GM18502 (cell line): ENCODE data around the gene NXPE4.
"Not testable (repeated sequence)": the region's sequence is repeated elsewhere in the genome, so short reads cannot be mapped to it uniquely, and the experiment has no call there.

ENCODE experiments used
- ATAC-seq: cut with Tn5 transposase; IDR thresholded peaks from one replicate; pipeline ENCODE4 v1.9.1; 2021; ENCODE audit warnings: mild to moderate bottlenecking; ENCODE audit not compliant: unreplicated experiment, poor library complexity

Gene NXPE4

DNA sequence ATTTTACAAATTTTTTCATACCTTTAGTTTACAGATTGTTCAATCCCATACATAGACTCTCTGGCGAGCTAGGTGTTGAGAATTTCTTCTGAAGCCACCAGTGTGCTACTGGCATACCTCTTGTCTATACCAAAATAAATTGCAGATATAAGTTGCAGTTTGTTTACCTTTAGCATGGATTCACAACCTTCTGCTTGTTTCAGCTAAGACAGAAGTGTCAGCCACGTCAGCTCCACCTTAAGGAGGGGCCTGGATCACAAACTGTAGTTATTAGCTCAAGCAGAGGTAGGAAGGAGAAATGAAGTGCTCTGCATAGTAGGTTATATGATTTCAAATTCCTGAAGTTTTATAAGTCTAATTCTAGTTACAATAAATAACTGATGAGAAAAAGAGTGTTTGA, at the start of gene NXPE4:
NXPE4 (minus strand) TSS at position 216 of the 400 bp plus-strand sequence. CDS start 1,027 bp downstream, outside the sequence.
- no peak for ATAC-seq

DNA sequence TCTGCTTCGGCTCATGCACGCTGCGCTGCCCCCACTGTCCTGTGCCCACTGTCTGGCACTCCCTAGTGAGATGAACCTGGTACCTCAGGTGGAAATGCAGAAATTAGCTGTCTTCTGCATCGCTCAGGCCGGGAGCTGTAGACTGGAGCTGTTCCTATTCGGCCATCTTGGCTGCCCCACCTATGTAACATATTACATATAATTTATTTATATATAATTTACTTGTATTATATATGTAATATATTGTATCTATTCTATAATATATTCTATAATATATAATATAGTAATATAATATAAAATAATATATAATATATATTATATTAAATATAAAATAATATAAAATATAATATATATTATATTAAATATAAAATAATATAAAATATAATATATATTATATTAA, 43.9 kb upstream of the NXPE4 start:
- ATAC-seq = not testable (repeated sequence)

DNA sequence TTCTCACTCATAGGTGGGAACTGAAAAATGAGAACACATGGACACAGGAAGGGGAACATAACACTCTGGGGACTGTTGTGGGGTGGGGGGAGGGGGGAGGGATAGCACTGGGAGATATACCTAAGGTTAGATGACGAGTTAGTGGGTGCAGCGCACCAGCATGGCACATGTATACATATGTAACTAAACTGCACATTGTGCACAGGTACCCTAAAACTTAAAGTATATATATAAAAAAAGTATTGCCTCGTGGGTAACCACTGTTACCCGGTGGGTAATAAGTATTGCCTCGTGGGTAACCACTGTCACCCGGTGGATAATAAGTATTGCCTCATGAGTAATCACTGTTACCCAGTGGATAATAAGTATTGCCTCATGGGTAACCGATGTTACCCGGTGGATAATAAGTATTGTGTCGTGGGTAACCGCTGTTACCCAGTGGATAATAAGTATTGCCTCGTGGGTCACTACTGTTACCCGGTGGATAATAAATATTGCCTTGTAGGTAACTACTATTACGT, 35.9 kb upstream of the NXPE4 start:
- ATAC-seq = not testable (repeated sequence)

DNA sequence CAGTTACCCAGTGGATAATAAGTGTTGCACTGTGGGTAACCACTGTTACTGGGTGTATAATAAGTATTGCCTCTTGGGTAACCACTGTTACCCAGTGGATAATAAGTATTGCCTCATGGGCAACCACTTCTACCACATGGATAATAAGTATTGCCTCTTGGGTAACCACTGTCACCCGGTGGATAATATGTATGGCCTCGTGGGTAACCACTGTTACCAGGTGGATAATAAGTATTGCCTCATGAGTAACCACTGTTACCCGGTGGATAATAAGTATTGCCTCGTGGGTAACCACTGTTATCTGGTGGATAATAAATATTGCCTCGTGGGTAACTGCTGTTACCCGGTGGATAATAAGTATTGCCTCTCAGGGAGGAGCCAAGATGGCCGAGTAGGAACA, 29.7 kb upstream of the NXPE4 start:
- no peak for ATAC-seq

DNA sequence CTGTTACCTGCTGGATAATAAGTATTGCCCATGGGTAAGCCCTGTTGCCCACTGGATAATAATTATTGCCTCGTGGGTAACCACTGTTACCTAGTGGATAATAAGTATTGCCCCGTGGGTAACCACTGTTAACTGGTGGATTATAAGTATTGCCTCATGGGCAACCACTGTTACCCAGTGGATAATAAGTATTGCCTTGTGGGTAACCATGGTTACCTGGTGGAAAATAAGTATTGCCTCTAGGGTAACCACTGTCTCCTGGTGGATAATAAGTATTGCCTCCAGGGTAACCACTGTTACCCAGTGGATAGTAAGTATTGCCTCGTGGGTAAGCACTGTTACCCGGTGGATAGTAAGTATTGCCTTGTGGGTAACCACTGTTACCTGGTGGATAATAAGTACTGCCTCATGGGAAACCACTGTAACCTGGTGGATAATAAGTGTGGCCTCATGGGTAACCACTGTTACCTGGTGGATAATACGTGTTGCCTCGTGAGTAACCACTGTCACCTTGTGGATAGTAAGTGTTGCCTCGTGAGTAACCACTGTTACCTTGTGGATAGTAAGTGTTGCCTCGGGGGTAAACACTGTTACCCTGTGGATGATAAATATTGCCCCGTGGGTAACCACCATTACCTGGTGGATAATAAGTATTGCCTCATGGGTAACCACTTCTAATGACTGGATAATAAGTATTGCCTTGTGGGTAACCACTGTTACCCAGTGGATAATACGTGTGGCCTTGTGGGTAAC, 29.0 kb upstream of the NXPE4 start:
- ATAC-seq = no peak

DNA sequence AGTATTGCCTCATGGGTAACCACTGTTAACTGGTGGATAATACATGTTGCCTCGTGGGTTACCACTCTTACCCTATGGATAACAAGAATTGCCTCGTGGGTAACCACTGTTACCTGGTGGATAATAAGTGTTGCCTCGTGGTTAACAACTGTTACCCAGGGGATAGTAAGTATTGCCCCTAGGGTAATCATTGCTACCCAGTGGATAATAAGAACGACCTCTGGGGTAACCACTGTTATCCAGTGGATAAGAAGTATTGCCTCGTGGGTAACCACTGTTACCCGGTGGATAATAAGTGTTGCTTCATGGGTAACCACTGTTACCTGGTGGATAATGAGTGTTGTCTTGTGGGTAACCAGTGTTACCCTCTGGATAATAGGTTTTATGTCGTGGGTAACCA, 28.1 kb upstream of the NXPE4 start:
- no peak for ATAC-seq

DNA sequence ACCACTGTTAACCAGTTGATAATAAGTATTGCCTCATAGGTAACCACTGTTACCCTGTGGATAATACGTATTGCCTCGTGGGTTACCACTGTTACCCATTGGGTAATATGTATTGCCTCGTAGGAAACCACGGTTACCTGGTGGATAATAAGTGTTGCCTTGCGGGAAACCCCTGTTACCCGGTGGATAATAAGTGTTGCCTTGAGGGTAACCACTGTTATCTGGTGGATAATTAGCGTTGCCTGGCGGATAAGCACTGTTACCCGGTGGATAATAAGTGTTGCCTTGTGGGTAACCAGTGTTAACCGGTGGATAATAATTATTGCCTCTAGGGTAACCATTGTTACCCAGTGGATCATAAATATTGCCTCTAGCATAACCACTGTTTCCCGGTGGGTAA, 27.3 kb upstream of the NXPE4 start:
- ATAC-seq = no peak

DNA sequence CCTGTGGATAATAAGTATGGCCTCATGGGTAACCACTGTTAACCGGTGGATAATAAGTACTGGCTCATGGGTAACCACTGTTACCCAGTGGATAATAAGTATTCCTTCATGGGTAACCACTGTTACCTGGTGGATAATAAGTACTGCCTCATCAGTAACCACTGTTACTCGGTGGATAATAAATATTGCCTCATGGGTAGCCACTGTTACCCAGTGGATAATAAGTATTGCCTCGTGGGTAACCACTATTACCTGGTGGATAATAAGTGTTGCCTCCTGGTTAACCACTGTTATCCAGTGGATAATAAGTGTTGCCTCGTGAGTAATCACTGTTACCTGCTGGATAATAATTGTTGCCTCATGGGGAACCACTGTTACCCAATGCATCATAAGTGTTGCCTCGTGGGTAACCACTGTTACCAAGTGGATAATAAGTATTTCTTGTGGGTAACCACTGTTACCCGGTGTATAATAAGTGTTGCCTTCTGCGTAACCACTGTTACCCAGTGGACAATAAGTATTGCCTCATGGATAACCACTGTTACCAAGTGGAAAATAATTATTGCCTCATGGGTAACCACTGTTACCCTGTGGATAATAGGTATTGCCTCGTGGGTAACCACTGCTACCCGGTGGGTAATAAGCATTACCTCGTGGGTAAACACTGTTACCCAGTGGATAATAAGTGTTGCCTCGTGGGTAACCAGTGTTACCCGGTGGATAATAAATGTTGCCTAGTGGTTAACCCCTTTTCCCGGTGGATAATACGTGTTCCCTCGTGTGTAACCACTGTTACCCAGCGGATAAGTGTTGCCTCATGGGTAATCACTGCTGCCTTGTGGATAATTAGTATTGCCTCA, 26.6 kb upstream of the NXPE4 start:
- no peak for ATAC-seq

DNA sequence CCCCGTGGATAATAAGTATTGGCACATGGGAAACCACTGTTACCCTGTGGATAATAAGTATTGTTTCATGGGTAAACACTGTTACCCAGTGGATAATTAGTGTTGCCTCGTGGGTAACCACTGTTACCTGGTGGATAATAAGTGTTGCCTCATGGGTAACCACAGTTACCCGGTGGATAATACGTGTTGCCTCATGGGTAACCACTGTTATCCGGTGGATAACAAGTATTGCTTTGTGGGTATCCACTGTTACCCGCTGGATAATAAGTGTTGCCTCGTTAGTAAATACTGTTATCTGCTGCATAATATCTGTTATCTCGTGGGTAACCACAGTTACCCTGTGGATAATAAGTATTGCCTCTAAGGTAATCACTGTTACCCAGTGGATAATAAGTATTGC, 25.5 kb upstream of the NXPE4 start:
- ATAC-seq = no peak

DNA sequence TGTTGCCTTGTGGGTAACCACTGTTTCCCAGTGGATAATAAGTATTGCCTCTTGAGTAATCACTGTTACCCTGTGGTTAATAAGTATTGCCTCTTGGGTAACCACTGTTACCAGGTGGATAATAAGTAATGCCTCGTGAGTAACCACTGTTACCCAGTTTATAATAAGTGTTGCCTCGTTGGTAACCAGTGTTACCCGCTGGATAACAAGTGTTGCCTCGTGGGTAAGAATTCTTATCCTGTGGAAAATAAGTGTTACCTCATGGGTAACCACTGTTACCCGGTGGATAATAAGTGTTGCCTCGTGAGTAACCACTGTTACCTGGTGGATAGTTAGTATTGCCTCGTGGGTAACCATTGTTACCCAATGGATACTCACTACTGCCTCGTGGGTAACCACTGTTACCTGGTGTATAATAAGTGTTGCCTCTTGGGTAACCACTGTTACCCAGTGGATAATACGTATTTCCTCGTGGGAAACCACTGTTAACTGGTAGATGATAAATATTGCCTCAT, 24.1 kb upstream of the NXPE4 start:
- no peak for ATAC-seq

DNA sequence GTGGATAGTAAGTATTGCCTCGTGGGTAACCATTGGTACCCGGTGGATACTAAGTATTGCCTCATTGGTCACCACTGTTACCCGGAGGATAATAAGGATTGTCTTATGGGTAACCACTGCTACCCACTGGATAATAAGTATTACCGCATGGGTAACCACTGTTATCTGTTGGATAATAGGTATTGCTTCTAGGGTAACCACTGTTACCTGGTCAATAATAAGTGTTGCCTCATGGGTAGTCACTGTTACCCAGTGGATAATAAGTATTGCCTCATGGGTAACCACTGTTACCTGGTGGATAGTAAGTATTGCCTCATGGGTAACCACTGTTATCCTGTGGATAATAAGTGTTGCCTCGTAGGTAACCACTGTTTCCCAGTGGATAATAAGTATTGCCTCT, 22.6 kb upstream of the NXPE4 start:
- no peak for ATAC-seq

DNA sequence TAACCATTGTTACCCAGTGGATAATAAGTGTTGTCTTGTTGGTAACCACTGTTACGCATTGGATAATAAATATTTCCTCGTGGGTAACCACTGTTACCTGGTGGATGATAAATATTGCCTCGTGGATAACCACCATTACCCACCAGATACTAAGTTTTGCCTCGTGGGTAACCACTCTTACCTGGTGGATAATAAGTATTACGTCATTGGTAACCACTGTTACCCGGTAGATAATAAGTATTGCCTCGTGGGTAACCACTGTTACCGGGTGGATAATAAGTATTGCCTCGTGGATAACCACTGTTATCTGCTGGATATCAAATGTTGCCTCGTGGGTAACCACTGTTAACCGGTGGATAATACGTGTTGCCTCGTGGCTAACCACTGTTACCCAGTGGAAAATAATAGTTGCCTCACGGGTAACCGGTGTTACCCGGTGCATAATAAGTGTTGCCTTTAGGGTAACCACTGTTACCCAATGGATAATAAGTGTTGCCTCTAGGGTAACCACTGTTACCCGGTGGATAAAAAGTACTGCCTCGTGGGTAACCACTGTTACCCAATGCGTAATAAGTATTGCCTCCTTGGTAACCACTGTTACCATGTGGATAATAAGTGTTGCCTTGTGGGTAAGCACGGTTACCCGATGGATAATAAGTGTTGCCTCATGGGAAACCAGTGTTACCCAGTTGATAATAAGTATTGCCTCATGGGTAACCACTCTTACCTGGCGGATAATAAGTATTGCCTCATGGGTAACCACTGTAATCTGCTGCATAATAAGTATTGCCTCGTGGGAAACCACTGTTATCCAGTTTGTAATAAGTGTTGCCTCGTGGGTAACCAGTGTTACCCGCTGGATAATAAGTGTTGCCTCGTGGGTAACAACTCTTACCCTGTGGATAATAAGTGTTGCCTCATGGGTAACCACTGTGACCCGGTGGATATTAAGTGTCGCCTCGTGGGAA, 21.9 kb upstream of the NXPE4 start:
- no peak for ATAC-seq

DNA sequence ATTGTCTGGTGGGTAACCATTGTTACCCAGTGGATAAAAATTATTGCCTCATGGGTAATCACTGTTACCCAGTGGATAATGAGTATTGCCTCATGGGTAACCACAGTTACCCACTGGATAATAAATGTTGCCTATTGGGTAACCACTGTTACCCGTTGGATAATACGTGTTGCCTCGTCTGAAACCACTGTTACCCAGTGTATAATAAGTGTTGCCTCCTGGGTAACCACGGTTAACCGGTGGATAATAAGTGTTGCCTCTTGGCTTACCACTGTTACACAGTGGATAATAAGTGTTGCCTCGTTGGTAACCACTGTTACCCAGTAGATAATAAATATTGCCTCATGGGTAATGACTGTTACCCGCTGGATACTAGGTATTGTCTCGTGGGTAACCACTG, 20.9 kb upstream of the NXPE4 start:
- ATAC-seq = no peak

DNA sequence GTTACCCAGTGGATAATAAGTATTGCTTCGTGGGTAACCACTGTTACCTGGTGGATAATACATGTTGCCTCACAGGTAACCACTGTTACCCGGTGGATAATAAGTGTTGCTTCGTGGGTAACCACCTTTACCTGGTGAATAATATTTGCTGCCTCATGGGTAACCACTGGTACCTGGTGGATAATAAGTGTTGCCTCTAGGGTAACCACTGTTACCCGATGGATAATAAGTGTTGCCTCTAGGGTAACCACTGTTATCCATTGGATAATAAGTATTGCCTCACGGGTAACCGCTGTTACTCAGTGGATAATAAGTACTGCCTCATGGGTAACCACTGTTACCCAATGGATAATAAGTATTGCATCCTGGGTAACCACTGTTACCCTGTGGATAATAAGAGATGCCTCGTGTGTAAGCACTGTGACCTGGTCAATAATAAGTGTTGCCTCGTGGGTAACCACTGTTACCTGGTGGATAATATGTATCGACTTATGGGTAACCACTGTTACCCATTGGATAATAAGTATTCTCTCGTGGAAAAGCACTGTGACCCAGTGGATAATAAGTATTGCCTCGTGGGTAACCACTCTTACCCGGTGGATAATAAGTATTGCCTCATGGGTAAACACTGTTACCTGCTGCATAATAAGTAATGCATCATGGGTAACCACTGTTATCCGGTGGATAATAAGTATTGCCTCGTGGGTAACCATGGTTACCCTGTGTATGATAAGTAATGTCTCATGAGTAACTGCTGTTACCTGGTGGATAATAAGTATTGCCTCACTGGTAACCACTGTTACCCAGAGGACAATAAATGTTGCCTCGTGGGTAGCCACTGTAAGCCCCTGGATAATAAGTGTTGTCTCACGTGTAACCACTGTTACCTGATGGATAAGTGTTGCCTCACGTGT, 20.1 kb upstream of the NXPE4 start:
- ATAC-seq = no peak

DNA sequence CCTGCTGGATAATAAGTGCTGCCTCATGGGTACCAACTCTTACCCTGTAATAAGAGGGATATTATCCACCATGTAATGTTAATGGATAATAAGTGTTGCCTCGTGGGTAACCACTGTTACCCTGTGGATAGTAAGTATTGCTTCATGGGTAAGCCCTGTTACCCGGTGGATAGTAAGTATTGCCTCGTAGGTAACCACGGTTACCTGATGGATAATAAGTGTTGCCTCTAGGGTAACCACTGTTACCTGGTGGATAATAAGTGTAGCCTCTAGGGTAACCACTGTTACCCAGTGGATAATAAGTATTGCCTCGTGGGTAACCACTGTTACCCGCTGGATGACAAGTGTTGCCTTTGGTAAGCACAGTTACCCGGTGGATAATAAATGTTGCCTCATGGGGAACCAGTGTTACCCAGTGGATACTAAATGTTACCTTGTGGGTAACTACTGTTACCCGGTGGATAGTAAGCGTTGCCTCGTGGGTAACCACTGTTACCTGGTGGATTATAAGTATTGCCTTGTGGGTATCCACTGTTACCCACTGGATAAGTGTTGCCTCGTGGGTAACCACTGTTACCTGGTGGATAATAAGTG, 18.6 kb upstream of the NXPE4 start:
- ATAC-seq = no peak

DNA sequence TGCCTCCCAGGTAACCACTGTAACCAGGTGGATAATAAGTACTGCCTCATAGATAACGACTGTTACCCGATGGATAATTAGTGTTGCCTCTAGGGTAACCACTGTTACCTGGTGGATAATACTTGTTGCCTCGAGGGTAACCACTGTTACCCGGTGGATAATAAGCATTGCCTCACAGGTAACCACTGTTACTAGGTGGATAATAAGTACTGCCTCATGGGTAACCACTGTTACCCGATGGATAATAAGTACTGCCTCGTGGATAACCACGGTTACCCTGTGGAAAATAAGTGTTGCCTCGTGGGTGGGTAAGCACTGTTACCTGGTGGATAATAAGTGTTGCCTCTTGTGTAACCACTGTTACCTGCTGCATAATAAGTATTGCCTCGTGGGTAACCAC, 17.5 kb upstream of the NXPE4 start:
- not testable (repeated sequence) for ATAC-seq

DNA sequence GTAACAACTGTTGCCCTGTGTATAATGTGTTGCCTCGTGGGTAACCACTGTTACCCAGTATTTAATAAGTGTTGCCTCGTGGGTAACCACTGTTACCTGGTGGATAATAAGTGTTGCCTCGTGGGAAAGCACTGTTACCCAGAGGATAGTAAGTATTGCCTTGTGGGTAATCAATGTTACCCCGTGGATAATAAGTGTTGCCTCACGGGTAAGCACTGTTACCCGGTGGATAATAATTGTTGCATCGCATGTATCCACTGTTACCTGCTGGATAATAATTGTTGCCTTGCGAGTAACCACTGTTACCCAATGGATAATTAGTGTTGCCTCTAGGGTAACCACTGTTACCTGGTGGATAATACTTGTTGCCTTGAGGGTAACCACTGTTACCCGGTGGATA, 17.1 kb upstream of the NXPE4 start:
- ATAC-seq = no peak

DNA sequence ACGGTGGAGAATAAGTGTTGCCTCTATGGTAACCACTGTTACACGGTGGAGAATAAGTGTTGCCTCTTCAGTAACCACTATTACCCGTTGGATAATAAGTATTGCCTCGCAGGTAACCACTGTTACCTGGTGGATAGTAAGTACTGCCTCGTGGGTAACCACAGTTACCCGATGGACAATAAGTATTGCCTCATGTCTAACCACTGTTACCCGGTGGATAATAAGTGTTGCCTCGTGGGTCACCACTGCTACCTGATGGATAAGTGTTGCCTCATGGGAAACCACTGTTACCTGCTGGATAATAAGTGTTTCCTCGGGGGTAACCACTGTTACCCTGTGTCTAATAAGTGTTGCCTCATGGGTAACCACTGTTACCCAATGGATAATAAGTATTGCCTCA, 16.6 kb upstream of the NXPE4 start:
- ATAC-seq = not testable (repeated sequence)
